Mesothelial cell of epicardium (in vitro differentiated cells): ENCODE data around the gene KAZN. TPM values are rescaled to one million over a fixed set of nuclear protein-coding genes. Genes with fewer than 3 reads are reported as not detected.

Experiments used
- DNase-seq, 2 experiments: peaks; one replicate each; pipeline ENCODE4 v3.0.0; 2021; ENCODE audit warnings: low spot score in 2 of 2; ENCODE audit not compliant: unreplicated experiment in 2 of 2
- H3K27ac Mint-ChIP-seq: 2 replicates; pipeline ENCODE4 v1.8.0; 2021; ENCODE audit warnings: mixed read lengths
- H3K27me3 Mint-ChIP-seq: 2 replicates; pipeline ENCODE4 v1.8.0; 2021; ENCODE audit warnings: low read depth, mixed read lengths
- H3K36me3 Mint-ChIP-seq: 2 replicates; pipeline ENCODE4 v1.8.0; 2021; ENCODE audit warnings: mixed read lengths
- H3K4me1 Mint-ChIP-seq: 2 replicates; pipeline ENCODE4 v1.8.0; 2021; ENCODE audit warnings: mixed read lengths
- H3K4me3 Mint-ChIP-seq: 2 replicates; pipeline ENCODE4 v1.8.0; 2021; ENCODE audit warnings: mild to moderate bottlenecking, moderate library complexity, mixed read lengths
- H3K9me3 Mint-ChIP-seq: 2 replicates; pipeline ENCODE4 v1.8.0; 2021; ENCODE audit warnings: mixed read lengths
- CTCF ChIP-seq: fragments of 200-600 bp; sonication (generic); IDR thresholded peaks from one replicate; pipeline ENCODE4 v1.5.0; 2021; ENCODE audit warnings: antibody characterized with exemption; ENCODE audit not compliant: unreplicated experiment
- total RNA-seq: library from RNA; stranded (reverse); gene quantifications from 3 replicates; pipeline ENCODE4 v1.2.1, GENCODE V29; 2021

Gene KAZN
- 36.3 to 38.8 TPM (median 38.4 TPM) in 3 replicates for total RNA-seq

GRCh38 chr1:14598498-14599182 lies at the start of gene KAZN:
Gene KAZN (plus strand): TSS chr1:14598685.
- Mint-ChIP-seq H3K36me3 (no peaks in the 10 kb centered on the region), H3K9me3 (no peaks in the 10 kb centered on the region), H3K4me1 (peaks cover 52% of the 10 kb centered on the region), H3K27me3 (no peaks in the 10 kb centered on the region), H3K27ac (peak within 1 kb of the TSS; percentile 96), H3K4me3 (peak within 1 kb of the TSS; percentile 86)
- no peak for TF ChIP-seq CTCF
- DNase-seq: peak; percentile 67 to 82

DNA sequence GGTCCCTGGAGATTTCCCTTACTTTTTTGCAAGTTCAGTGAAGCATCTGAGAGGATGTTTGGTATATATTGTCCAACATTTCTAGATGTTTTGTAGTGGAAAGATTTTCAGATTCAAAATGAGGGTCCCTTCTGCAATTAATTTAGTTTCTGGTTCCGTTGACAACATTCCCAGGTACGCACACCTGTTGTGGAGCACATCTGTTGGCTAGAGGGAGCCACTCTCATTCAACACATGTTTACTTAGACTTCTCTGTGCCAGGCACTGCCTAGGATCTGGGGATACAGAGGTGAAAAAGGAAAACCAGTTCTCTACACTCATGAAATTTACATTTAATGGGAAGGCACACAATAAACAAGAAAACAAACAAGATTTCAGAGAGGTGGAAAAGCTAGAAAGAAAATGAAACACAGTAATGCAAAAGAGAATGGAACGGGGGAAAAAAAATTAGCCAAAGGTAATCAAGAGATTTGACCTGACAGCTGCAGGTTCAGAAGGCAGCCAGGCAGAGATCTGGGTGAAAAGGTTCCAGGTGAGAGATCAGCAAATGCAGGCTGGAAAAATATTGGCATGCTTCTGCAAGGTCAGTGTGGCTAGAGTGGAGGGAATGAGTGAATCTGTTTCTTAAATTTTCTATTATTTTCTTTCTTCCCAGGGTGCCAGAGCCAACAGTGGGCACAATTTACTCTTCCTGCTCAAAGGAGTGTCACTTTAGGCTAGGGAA lies 48.4 kb upstream of the KAZN start:
- no peak for DNase-seq
- Mint-ChIP-seq H3K27ac (no peak overlapping the region), H3K4me3 (no peak overlapping the region), H3K9me3 (peaks cover 6% of the 10 kb centered on the region), H3K4me1 (no peaks in the 10 kb centered on the region), H3K36me3 (no peaks in the 10 kb centered on the region), H3K27me3 (peaks cover 43% of the 10 kb centered on the region)
- TF ChIP-seq CTCF: no peak

GRCh38 chr1:14551386-14551785 lies 47.1 kb upstream of the KAZN start:
- no peaks in the 10 kb centered on the region for H3K4me1 Mint-ChIP-seq
- no peak for TF ChIP-seq CTCF
- no peaks in the 10 kb centered on the region for H3K9me3 Mint-ChIP-seq
- no peak overlapping the region for H3K4me3 Mint-ChIP-seq
- no peak overlapping the region for H3K27ac Mint-ChIP-seq
- no peak for DNase-seq
- no peaks in the 10 kb centered on the region for H3K36me3 Mint-ChIP-seq
- peaks cover 42% of the 10 kb centered on the region for H3K27me3 Mint-ChIP-seq

DNA sequence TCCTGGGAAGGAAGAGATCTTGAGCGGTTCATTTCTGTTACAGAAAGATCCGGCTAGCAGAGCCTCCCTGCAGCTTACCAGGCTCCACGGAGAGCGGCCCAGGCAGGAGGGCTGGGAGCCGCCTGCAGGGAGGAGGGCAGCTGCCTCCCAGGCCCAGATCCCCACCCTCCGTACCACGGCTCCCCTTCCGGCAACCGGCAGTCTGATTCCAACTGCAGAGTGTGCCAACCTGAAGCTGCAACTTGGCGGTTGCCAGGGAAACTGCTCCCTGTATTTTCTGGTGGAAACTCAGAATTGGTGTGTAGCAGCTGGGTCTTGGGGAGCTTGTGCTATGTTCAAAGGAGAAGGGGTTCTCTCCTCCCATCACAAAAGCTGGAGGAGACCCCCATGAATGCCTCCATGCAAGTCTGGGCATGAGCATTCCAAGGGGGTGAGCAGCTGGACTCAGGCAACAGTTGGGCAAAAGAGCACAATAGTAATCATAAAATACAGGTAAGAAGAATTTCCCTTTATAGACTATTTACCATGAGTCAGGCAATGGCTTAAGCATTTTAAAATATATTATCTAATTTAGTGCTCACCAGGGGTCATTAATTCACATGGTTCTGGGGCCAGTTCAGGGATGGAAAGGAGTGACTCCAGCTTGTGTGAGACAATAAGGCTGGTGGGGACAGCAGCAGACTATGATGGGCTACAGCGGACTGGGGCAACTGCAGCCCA lies 46.1 kb upstream of the KAZN start:
- peaks cover 47% of the 10 kb centered on the region for H3K27me3 Mint-ChIP-seq
- no peaks in the 10 kb centered on the region for H3K36me3 Mint-ChIP-seq
- no peaks in the 10 kb centered on the region for H3K4me1 Mint-ChIP-seq
- H3K4me3 Mint-ChIP-seq: no peak overlapping the region
- H3K9me3 Mint-ChIP-seq: no peaks in the 10 kb centered on the region
- TF ChIP-seq CTCF: no peak
- H3K27ac Mint-ChIP-seq: no peak overlapping the region
- no peak for DNase-seq

GRCh38 chr1:14553711-14554110 lies 44.8 kb upstream of the KAZN start:
- Mint-ChIP-seq H3K36me3 (no peaks in the 10 kb centered on the region), H3K4me1 (no peaks in the 10 kb centered on the region), H3K9me3 (no peaks in the 10 kb centered on the region), H3K4me3 (no peak overlapping the region), H3K27ac (no peak overlapping the region), H3K27me3 (peaks cover 55% of the 10 kb centered on the region)
- TF ChIP-seq CTCF: no peak
- DNase-seq: no peak
